K562 (cell line): ENCODE data around the gene KCNH8.

Experiments
- ARID4B ChIP-seq: sonication (generic); formaldehyde crosslinking; IDR thresholded peaks from 2 replicates; pipeline ENCODE4 v1.8.0; 2022; ENCODE audit warnings: mild to moderate bottlenecking, missing genetic modification reagents
- BRF1 ChIP-seq: IDR thresholded peaks from 3 replicates; pipeline ENCODE4 v1.6.1; 2011; ENCODE audit warnings: borderline replicate concordance, mild to moderate bottlenecking; ENCODE audit not compliant: insufficient read length; ENCODE audit errors: extremely low read depth
- COPS2 ChIP-seq: fragments of 450-650 bp; conservative IDR thresholded peaks from 2 replicates; pipeline ENCODE4 v1.6.1; 2016; ENCODE audit warnings: mild to moderate bottlenecking, moderate library complexity
- CTCF ChIP-seq, 3 experiments: IDR thresholded peaks in 2 of 3; conservative IDR thresholded peaks in 1 of 3; 2 replicates each; pipeline ENCODE4 v1.5.1; 2011 to 2012; ENCODE audit warnings: low read length in 3 of 3, mild to moderate bottlenecking in 3 of 3, control low read depth in 2 of 3, improper control_type of control experiment in 1 of 3, inconsistent platforms in 1 of 3, low read depth in 1 of 3, mixed read lengths in 1 of 3, moderate library complexity in 1 of 3; ENCODE audit not compliant: insufficient read depth in 2 of 3
- FOSL1 ChIP-seq: fragments of 200-800 bp; sonication (Bioruptor generic); conservative IDR thresholded peaks from 2 replicates; pipeline ENCODE4 v1.6.1; 2016; ENCODE audit warnings: missing genetic modification characterization, missing compliant biosample characterization
- HDAC8 ChIP-seq: fragments of 450-650 bp; IDR thresholded peaks from 2 replicates; pipeline ENCODE4 v1.6.1; 2016; ENCODE audit warnings: mild to moderate bottlenecking, missing genetic modification characterization, moderate library complexity, missing compliant biosample characterization
- PBX2 ChIP-seq, 2 experiments: IDR thresholded peaks in 1 of 2; conservative IDR thresholded peaks in 1 of 2; 2 replicates each; pipeline ENCODE4 v1.6.1; 2016; ENCODE audit warnings: low read depth in 2 of 2, mild to moderate bottlenecking in 1 of 2, missing compliant biosample characterization in 1 of 2, missing genetic modification characterization in 1 of 2, moderate library complexity in 1 of 2
- TAF7 ChIP-seq: fragments of 450-650 bp; IDR thresholded peaks from 2 replicates; pipeline ENCODE4 v1.6.1; 2016; ENCODE audit warnings: missing genetic modification characterization, missing compliant biosample characterization
- U2AF2 ChIP-seq: fragments of 200-400 bp; formaldehyde crosslinking; optimal IDR thresholded peaks from 2 replicates; pipeline ENCODE3; 2017; ENCODE audit warnings: low read depth, mild to moderate bottlenecking, low read length
- ZHX1 ChIP-seq: fragments of 150-350 bp; conservative IDR thresholded peaks from 2 replicates; pipeline ENCODE4 v1.6.1; 2014; ENCODE audit warnings: low read length
- ZNF217 ChIP-seq: sonication (generic); formaldehyde crosslinking; IDR thresholded peaks from 2 replicates; pipeline ENCODE4 v1.8.0; 2022; ENCODE audit warnings: mild to moderate bottlenecking, missing genetic modification reagents
- ZNF584 ChIP-seq: fragments of 200-800 bp; sonication (Bioruptor generic); IDR thresholded peaks from 2 replicates; pipeline ENCODE4 v1.6.1; 2016; ENCODE audit warnings: low read depth, mild to moderate bottlenecking, missing genetic modification characterization, missing compliant biosample characterization
- ZNF609 ChIP-seq: sonication (generic); formaldehyde crosslinking; IDR thresholded peaks from 2 replicates; pipeline ENCODE4 v1.8.1; 2023; ENCODE audit warnings: missing genetic modification reagents, mild to moderate bottlenecking, borderline replicate concordance

- TF ChIP-seq ZNF217 (CRISPR knock-in tag), result no peak
- no peak for TF ChIP-seq PBX2 (CRISPR knock-in tag; IDR thresholded peaks at IDR 0.05; ENCODE audit: low read depth)
- no peak for TF ChIP-seq PBX2 (tag; conservative IDR thresholded peaks at IDR 0.05; ENCODE audit: low read depth)
- no peak for TF ChIP-seq ZHX1
- TF ChIP-seq ZNF584 (CRISPR knock-in tag), result no peak
- TF ChIP-seq CTCF (IDR thresholded peaks at IDR 0.05 in 2 of 3, conservative IDR thresholded peaks at IDR 0.05 in 1 of 3; ENCODE audit: insufficient read depth in 2 of 3, low read depth in 1 of 3, low read length in 3 of 3), result no peak
- no peak for TF ChIP-seq HDAC8 (tag)
- TF ChIP-seq BRF1, result no peak
- TF ChIP-seq TAF7 (tag), result no peak
- no peak for TF ChIP-seq U2AF2
- no peak for TF ChIP-seq COPS2
- no peak for TF ChIP-seq ZNF609 (CRISPR knock-in tag)
- no peak for TF ChIP-seq FOSL1 (tag)
- no peak for TF ChIP-seq ARID4B (CRISPR knock-in tag)
Observed at GRCh38 chr3:19539518-19540392, 391.4 kb downstream of the KCNH8 start.
